ENCODE data around the gene CMYA5.
"Not testable (repeated sequence)": the region's sequence is repeated elsewhere in the genome, so short reads cannot be mapped to it uniquely, and the experiment has no call there.

The CMYA5 gene

GRCh38 chr5:79774855-79775237 is 85.2 kb downstream of the CMYA5 start:
- Histone ChIP-seq H3K4me1 (ENCODE audit: control insufficient read depth in 1 of 2, insufficient read depth in 2 of 2, low read length in 2 of 2) (no peaks in the 10 kb centered on the region), H3K27ac (ENCODE audit: low read length) (no peak overlapping the region), H3K4me3 (ENCODE audit: low read depth in 1 of 2, low read length in 2 of 2) (no peak overlapping the region), H3K9me3 (ENCODE audit: control insufficient read depth in 1 of 2, low read length in 2 of 2) (no peaks in the 10 kb centered on the region), H3K27me3 (ENCODE audit: low read depth, low read length) (no peaks in the 10 kb centered on the region), H3K36me3 (ENCODE audit: control insufficient read depth in 1 of 2, insufficient read depth in 2 of 2, low read length in 2 of 2) (peaks cover 0 to under 1% of the 10 kb centered on the region in 2 donors)

- not testable (repeated sequence) for H3K4me3 ChIP-seq (ENCODE audit: low read depth in 1 of 2, low read length in 2 of 2); H3K27ac ChIP-seq (ENCODE audit: low read length)
These were observed 95.1 kb downstream of the CMYA5 start for GRCh38 chr5:79784741-79785140.

GRCh38 chr5:79785983-79786382 is 96.3 kb downstream of the CMYA5 start:
- Histone ChIP-seq H3K36me3 (ENCODE audit: control insufficient read depth in 1 of 2, insufficient read depth in 2 of 2, low read length in 2 of 2) (peaks cover 0 to 18% of the 10 kb centered on the region in 2 donors), H3K27me3 (ENCODE audit: low read depth, low read length) (no peaks in the 10 kb centered on the region), H3K9me3 (ENCODE audit: control insufficient read depth in 1 of 2, low read length in 2 of 2) (no peaks in the 10 kb centered on the region), H3K27ac (ENCODE audit: low read length) (no peak overlapping the region), H3K4me1 (ENCODE audit: control insufficient read depth in 1 of 2, insufficient read depth in 2 of 2, low read length in 2 of 2) (no peaks in the 10 kb centered on the region), H3K4me3 (ENCODE audit: low read depth in 1 of 2, low read length in 2 of 2) (no peak overlapping the region)

More at GRCh38 chr5:79784741-79785140, 95.1 kb downstream of the CMYA5 start:
- H3K4me1 ChIP-seq (ENCODE audit: control insufficient read depth in 1 of 2, insufficient read depth in 2 of 2, low read length in 2 of 2); H3K27me3 ChIP-seq (ENCODE audit: low read depth, low read length); H3K9me3 ChIP-seq (ENCODE audit: control insufficient read depth in 1 of 2, low read length in 2 of 2): not testable (repeated sequence)
- peaks cover 0 to 10% of the 10 kb centered on the region in 2 donors for H3K36me3 ChIP-seq (ENCODE audit: control insufficient read depth in 1 of 2, insufficient read depth in 2 of 2, low read length in 2 of 2)

GRCh38 chr5:79787448-79787847 is 97.8 kb downstream of the CMYA5 start:
- H3K36me3 ChIP-seq (ENCODE audit: control insufficient read depth in 1 of 2, insufficient read depth in 2 of 2, low read length in 2 of 2), result peaks cover 0 to 24% of the 10 kb centered on the region in 2 donors
- H3K9me3 ChIP-seq (ENCODE audit: control insufficient read depth in 1 of 2, low read length in 2 of 2), result no peaks in the 10 kb centered on the region
- H3K27ac ChIP-seq (ENCODE audit: low read length), result no peak overlapping the region
- no peak overlapping the region for H3K4me3 ChIP-seq (ENCODE audit: low read depth in 1 of 2, low read length in 2 of 2)
- no peaks in the 10 kb centered on the region for H3K27me3 ChIP-seq (ENCODE audit: low read depth, low read length)
- no peaks in the 10 kb centered on the region for H3K4me1 ChIP-seq (ENCODE audit: control insufficient read depth in 1 of 2, insufficient read depth in 2 of 2, low read length in 2 of 2)

- Histone ChIP-seq H3K36me3 (ENCODE audit: control insufficient read depth in 1 of 2, insufficient read depth in 2 of 2, low read length in 2 of 2) (peaks cover 7 to 46% of the 10 kb centered on the region in 2 donors), H3K4me3 (ENCODE audit: low read depth in 1 of 2, low read length in 2 of 2) (no peak overlapping the region), H3K27me3 (ENCODE audit: low read depth, low read length) (no peaks in the 10 kb centered on the region), H3K9me3 (ENCODE audit: control insufficient read depth in 1 of 2, low read length in 2 of 2) (no peaks in the 10 kb centered on the region), H3K4me1 (ENCODE audit: control insufficient read depth in 1 of 2, insufficient read depth in 2 of 2, low read length in 2 of 2) (peaks cover 0 to 6% of the 10 kb centered on the region in 2 donors), H3K27ac (ENCODE audit: low read length) (no peak overlapping the region)
These were observed 102.2 kb downstream of the CMYA5 start for GRCh38 chr5:79791843-79792242.

GRCh38 chr5:79792463-79792862 is 102.8 kb downstream of the CMYA5 start:
- peaks cover 7 to 46% of the 10 kb centered on the region in 2 donors for H3K36me3 ChIP-seq (ENCODE audit: control insufficient read depth in 1 of 2, insufficient read depth in 2 of 2, low read length in 2 of 2)
- H3K27ac ChIP-seq (ENCODE audit: low read length), result no peak overlapping the region
- peaks cover 0 to 6% of the 10 kb centered on the region in 2 donors for H3K4me1 ChIP-seq (ENCODE audit: control insufficient read depth in 1 of 2, insufficient read depth in 2 of 2, low read length in 2 of 2)
- H3K9me3 ChIP-seq (ENCODE audit: control insufficient read depth in 1 of 2, low read length in 2 of 2), result no peaks in the 10 kb centered on the region
- no peak overlapping the region for H3K4me3 ChIP-seq (ENCODE audit: low read depth in 1 of 2, low read length in 2 of 2)
- no peaks in the 10 kb centered on the region for H3K27me3 ChIP-seq (ENCODE audit: low read depth, low read length)

GRCh38 chr5:79793304-79793703 is 103.7 kb downstream of the CMYA5 start:
- Histone ChIP-seq H3K4me1 (ENCODE audit: control insufficient read depth in 1 of 2, insufficient read depth in 2 of 2, low read length in 2 of 2) (peaks cover 0 to 6% of the 10 kb centered on the region in 2 donors), H3K27me3 (ENCODE audit: low read depth, low read length) (no peaks in the 10 kb centered on the region), H3K27ac (ENCODE audit: low read length) (no peak overlapping the region), H3K36me3 (ENCODE audit: control insufficient read depth in 1 of 2, insufficient read depth in 2 of 2, low read length in 2 of 2) (peaks cover 7 to 46% of the 10 kb centered on the region in 2 donors), H3K9me3 (ENCODE audit: control insufficient read depth in 1 of 2, low read length in 2 of 2) (no peaks in the 10 kb centered on the region), H3K4me3 (ENCODE audit: low read depth in 1 of 2, low read length in 2 of 2) (no peak overlapping the region)

- Histone ChIP-seq H3K4me1 (ENCODE audit: control insufficient read depth in 1 of 2, insufficient read depth in 2 of 2, low read length in 2 of 2) (peaks cover 0 to 6% of the 10 kb centered on the region in 2 donors), H3K27ac (ENCODE audit: low read length) (no peak overlapping the region), H3K9me3 (ENCODE audit: control insufficient read depth in 1 of 2, low read length in 2 of 2) (no peaks in the 10 kb centered on the region), H3K36me3 (ENCODE audit: control insufficient read depth in 1 of 2, insufficient read depth in 2 of 2, low read length in 2 of 2) (peaks cover 7 to 43% of the 10 kb centered on the region in 2 donors), H3K4me3 (ENCODE audit: low read depth in 1 of 2, low read length in 2 of 2) (no peak overlapping the region), H3K27me3 (ENCODE audit: low read depth, low read length) (no peaks in the 10 kb centered on the region)
These were observed 104.1 kb downstream of the CMYA5 start for GRCh38 chr5:79793722-79794121.

- H3K4me1 ChIP-seq (ENCODE audit: control insufficient read depth in 1 of 2, insufficient read depth in 2 of 2, low read length in 2 of 2), result peaks cover 0 to 6% of the 10 kb centered on the region in 2 donors
- peaks cover 7 to 38% of the 10 kb centered on the region in 2 donors for H3K36me3 ChIP-seq (ENCODE audit: control insufficient read depth in 1 of 2, insufficient read depth in 2 of 2, low read length in 2 of 2)
- H3K27ac ChIP-seq (ENCODE audit: low read length), result no peak overlapping the region
- no peaks in the 10 kb centered on the region for H3K27me3 ChIP-seq (ENCODE audit: low read depth, low read length)
- H3K4me3 ChIP-seq (ENCODE audit: low read depth in 1 of 2, low read length in 2 of 2), result no peak overlapping the region
- H3K9me3 ChIP-seq (ENCODE audit: control insufficient read depth in 1 of 2, low read length in 2 of 2), result no peaks in the 10 kb centered on the region
These were observed 104.7 kb downstream of the CMYA5 start for GRCh38 chr5:79794347-79794746.

- Histone ChIP-seq H3K27me3 (ENCODE audit: low read depth, low read length) (no peaks in the 10 kb centered on the region), H3K36me3 (ENCODE audit: control insufficient read depth in 1 of 2, insufficient read depth in 2 of 2, low read length in 2 of 2) (peaks cover 7 to 28% of the 10 kb centered on the region in 2 donors), H3K4me1 (ENCODE audit: control insufficient read depth in 1 of 2, insufficient read depth in 2 of 2, low read length in 2 of 2) (peaks cover 0 to 6% of the 10 kb centered on the region in 2 donors), H3K4me3 (ENCODE audit: low read depth in 1 of 2, low read length in 2 of 2) (no peak overlapping the region), H3K27ac (ENCODE audit: low read length) (no peak overlapping the region), H3K9me3 (ENCODE audit: control insufficient read depth in 1 of 2, low read length in 2 of 2) (no peaks in the 10 kb centered on the region)
These were observed 106.2 kb downstream of the CMYA5 start for GRCh38 chr5:79795764-79796398.

- peaks cover 0 to 16% of the 10 kb centered on the region in 2 donors for H3K36me3 ChIP-seq (ENCODE audit: control insufficient read depth in 1 of 2, insufficient read depth in 2 of 2, low read length in 2 of 2)
- H3K9me3 ChIP-seq (ENCODE audit: control insufficient read depth in 1 of 2, low read length in 2 of 2), result no peaks in the 10 kb centered on the region
- H3K4me1 ChIP-seq (ENCODE audit: control insufficient read depth in 1 of 2, insufficient read depth in 2 of 2, low read length in 2 of 2), result peaks cover 0 to 6% of the 10 kb centered on the region in 2 donors
- no peak overlapping the region for H3K4me3 ChIP-seq (ENCODE audit: low read depth in 1 of 2, low read length in 2 of 2)
- no peak overlapping the region for H3K27ac ChIP-seq (ENCODE audit: low read length)
- no peaks in the 10 kb centered on the region for H3K27me3 ChIP-seq (ENCODE audit: low read depth, low read length)
These were observed 109.4 kb downstream of the CMYA5 start for GRCh38 chr5:79798893-79799590.
